HUES6 (cell line): ENCODE results near the gene UBXN2A.
"Not testable (repeated sequence)": the region's sequence is repeated elsewhere in the genome, so short reads cannot be mapped to it uniquely, and the experiment has no call there.

Experiments used
- H3K27ac ChIP-seq: 2 replicates; pipeline ENCODE4 v1.7.0; 2013; ENCODE audit warnings: low read depth, mild to moderate bottlenecking, low read length, inconsistent platforms
- H3K27me3 ChIP-seq: 2 replicates; pipeline ENCODE4 v1.6.1; 2013; ENCODE audit warnings: low read length; ENCODE audit not compliant: control insufficient read depth, insufficient read depth
- H3K36me3 ChIP-seq: 2 replicates; pipeline ENCODE4 v1.6.1; 2013; ENCODE audit warnings: low read length; ENCODE audit not compliant: control insufficient read depth, insufficient read depth
- H3K4me1 ChIP-seq: 2 replicates; pipeline ENCODE4 v1.6.1; 2013; ENCODE audit warnings: low read length; ENCODE audit not compliant: control insufficient read depth, insufficient read depth
- H3K4me3 ChIP-seq: 2 replicates; pipeline ENCODE4 v1.5.1; 2013; ENCODE audit warnings: low read depth, low read length
- H3K9ac ChIP-seq: one replicate; pipeline ENCODE4 v1.6.1; 2013; ENCODE audit warnings: mild to moderate bottlenecking, low read length
- H3K9me3 ChIP-seq: 2 replicates; pipeline ENCODE4 v1.6.1; 2013; ENCODE audit warnings: low read depth, low read length; ENCODE audit not compliant: control insufficient read depth, insufficient read depth

Gene UBXN2A

GRCh38 chr2:23943666-23944065, 3.4 kb downstream of the UBXN2A start:
- Histone ChIP-seq H3K36me3 (no peaks in the 10 kb centered on the region; the same call in 1 of the 2 replicates), H3K9ac (no peak overlapping the region), H3K4me1 (peaks cover 19% of the 10 kb centered on the region; the same call in 1 of the 2 replicates)

GRCh38 chr2:23944527-23944926, 4.3 kb downstream of the UBXN2A start:
- Histone ChIP-seq H3K4me3 (no peak overlapping the region), H3K9ac (no peak overlapping the region), H3K36me3 (no peaks in the 10 kb centered on the region; the same call in 1 of the 2 replicates), H3K27ac (no peak overlapping the region), H3K4me1 (peaks cover 12% of the 10 kb centered on the region; the same call in 1 of the 2 replicates), H3K9me3 (no peaks in the 10 kb centered on the region), H3K27me3 (no peaks in the 10 kb centered on the region)

More at GRCh38 chr2:23943666-23944065, 3.4 kb downstream of the UBXN2A start:
- H3K9me3 ChIP-seq = no peaks in the 10 kb centered on the region
- H3K27ac ChIP-seq = no peak overlapping the region
- H3K4me3 ChIP-seq = no peak overlapping the region
- H3K27me3 ChIP-seq = no peaks in the 10 kb centered on the region

GRCh38 chr2:23944976-23945375, 4.7 kb downstream of the UBXN2A start:
- Histone ChIP-seq H3K4me3 (no peak overlapping the region), H3K9ac (no peak overlapping the region), H3K27ac (no peak overlapping the region), H3K27me3 (no peaks in the 10 kb centered on the region), H3K36me3 (no peaks in the 10 kb centered on the region; the same call in 1 of the 2 replicates), H3K9me3 (no peaks in the 10 kb centered on the region), H3K4me1 (peaks cover 12% of the 10 kb centered on the region; the same call in 1 of the 2 replicates)

- Histone ChIP-seq H3K9ac (no peak overlapping the region), H3K36me3 (no peaks in the 10 kb centered on the region; the same call in 1 of the 2 replicates), H3K27ac (no peak overlapping the region), H3K4me1 (peaks cover 9% of the 10 kb centered on the region; the same call in 1 of the 2 replicates), H3K27me3 (no peaks in the 10 kb centered on the region), H3K4me3 (no peak overlapping the region), H3K9me3 (no peaks in the 10 kb centered on the region)
These were observed 7.1 kb downstream of the UBXN2A start for GRCh38 chr2:23947350-23947749.

GRCh38 chr2:23952558-23952957, 12.3 kb downstream of the UBXN2A start:
- H3K36me3 ChIP-seq, H3K27ac ChIP-seq, H3K9ac ChIP-seq, H3K27me3 ChIP-seq, H3K4me1 ChIP-seq, H3K4me3 ChIP-seq, H3K9me3 ChIP-seq: not testable (repeated sequence)

GRCh38 chr2:23953625-23954024, 13.4 kb downstream of the UBXN2A start:
- Histone ChIP-seq H3K27ac (no peak overlapping the region), H3K36me3 (no peaks in the 10 kb centered on the region), H3K27me3 (no peaks in the 10 kb centered on the region), H3K4me1 (no peaks in the 10 kb centered on the region), H3K4me3 (no peak overlapping the region), H3K9me3 (no peaks in the 10 kb centered on the region), H3K9ac (no peak overlapping the region)

- H3K27me3 ChIP-seq = no peaks in the 10 kb centered on the region
- no peaks in the 10 kb centered on the region for H3K36me3 ChIP-seq
- H3K9ac ChIP-seq = no peak overlapping the region
- H3K27ac ChIP-seq = no peak overlapping the region
- no peak overlapping the region for H3K4me3 ChIP-seq
- H3K4me1 ChIP-seq = no peaks in the 10 kb centered on the region
- H3K9me3 ChIP-seq = no peaks in the 10 kb centered on the region
These were observed 14.2 kb downstream of the UBXN2A start for GRCh38 chr2:23954325-23955014.

GRCh38 chr2:23967846-23968245, 27.6 kb downstream of the UBXN2A start:
- no peaks in the 10 kb centered on the region for H3K9me3 ChIP-seq
- H3K4me3 ChIP-seq = no peak overlapping the region
- no peak overlapping the region for H3K9ac ChIP-seq
- no peaks in the 10 kb centered on the region for H3K27me3 ChIP-seq
- H3K36me3 ChIP-seq = peaks cover 12% of the 10 kb centered on the region
- no peak overlapping the region for H3K27ac ChIP-seq
- no peaks in the 10 kb centered on the region for H3K4me1 ChIP-seq

GRCh38 chr2:23976883-23977282, 36.6 kb downstream of the UBXN2A start:
- H3K36me3 ChIP-seq = peaks cover 26% of the 10 kb centered on the region
- H3K4me3 ChIP-seq = no peak overlapping the region
- no peak overlapping the region for H3K27ac ChIP-seq
- H3K9me3 ChIP-seq = no peaks in the 10 kb centered on the region
- no peaks in the 10 kb centered on the region for H3K4me1 ChIP-seq
- no peaks in the 10 kb centered on the region for H3K27me3 ChIP-seq
- no peak overlapping the region for H3K9ac ChIP-seq

- peaks cover 12% of the 10 kb centered on the region for H3K36me3 ChIP-seq
- no peaks in the 10 kb centered on the region for H3K9me3 ChIP-seq
- H3K9ac ChIP-seq = no peak overlapping the region
- no peaks in the 10 kb centered on the region for H3K27me3 ChIP-seq
- H3K4me3 ChIP-seq = no peak overlapping the region
- 0 out of 2 replicates have a peak, but pooled peaks cover 10% of the 10 kb centered on the region for H3K4me1 ChIP-seq
- H3K27ac ChIP-seq = no peak overlapping the region
These were observed 48.1 kb downstream of the UBXN2A start for GRCh38 chr2:23988371-23988770.

- Histone ChIP-seq H3K9me3 (no peaks in the 10 kb centered on the region), H3K27ac (no peak overlapping the region), H3K4me3 (no peak overlapping the region), H3K27me3 (no peaks in the 10 kb centered on the region), H3K4me1 (peaks cover 17% of the 10 kb centered on the region; the same call in 1 of the 2 replicates), H3K36me3 (no peaks in the 10 kb centered on the region), H3K9ac (no peak overlapping the region)
These were observed 52.7 kb downstream of the UBXN2A start for GRCh38 chr2:23992931-23993330.
